Neural progenitor cell (in vitro differentiated cells): ENCODE data around the gene MAD2L2. TPM values are rescaled to one million over a fixed set of nuclear protein-coding genes. Genes with fewer than 3 reads are reported as not detected.
A peak's percentile ranks its signal among the peaks of the same experiment; 100 is the strongest.

ENCODE experiments used
- DNase-seq: peaks from one replicate; pipeline ENCODE4 v3.0.0-alpha.2; 2016; ENCODE audit warnings: low spot score
- H2AFZ ChIP-seq: fragments of 200-600 bp; sonication (generic); replicated peaks from 2 replicates; pipeline ENCODE4 v1.6.1; 2016; ENCODE audit warnings: antibody characterized with exemption
- H3F3A ChIP-seq: fragments of 200-600 bp; sonication (generic); 2 replicates; pipeline ENCODE4 v1.6.1; 2016; ENCODE audit warnings: antibody characterized with exemption, low read depth
- H3K27ac ChIP-seq: fragments of 200-600 bp; sonication (generic); 2 replicates; pipeline ENCODE4 v1.5.1; 2016; ENCODE audit warnings: mild to moderate bottlenecking
- H3K27me3 ChIP-seq: fragments of 200-600 bp; sonication (generic); 2 replicates; pipeline ENCODE4 v1.6.1; 2016; ENCODE audit warnings: mild to moderate bottlenecking, moderate library complexity
- H3K36me3 ChIP-seq: fragments of 200-600 bp; sonication (generic); 2 replicates; pipeline ENCODE4 v1.5.1; 2016
- H3K4me1 ChIP-seq: fragments of 200-600 bp; sonication (generic); 2 replicates; pipeline ENCODE4 v1.6.1; 2016; ENCODE audit warnings: mixed run types
- H3K4me2 ChIP-seq: fragments of 200-600 bp; sonication (generic); 2 replicates; pipeline ENCODE4 v1.6.1; 2016
- H3K4me3 ChIP-seq: fragments of 200-600 bp; sonication (generic); 2 replicates; pipeline ENCODE4 v1.5.1; 2016
- H3K79me2 ChIP-seq: fragments of 200-600 bp; sonication (generic); 2 replicates; pipeline ENCODE4 v1.6.1; 2016; ENCODE audit warnings: low read depth
- H3K9ac ChIP-seq: fragments of 200-600 bp; sonication (generic); 2 replicates; pipeline ENCODE4 v1.6.1; 2016
- H3K9me3 ChIP-seq: fragments of 200-600 bp; sonication (generic); 2 replicates; pipeline ENCODE4 v1.5.1; 2016; ENCODE audit warnings: low read depth
- H4K20me1 ChIP-seq: fragments of 200-600 bp; sonication (generic); 2 replicates; pipeline ENCODE4 v1.6.1; 2016; ENCODE audit warnings: low read depth
- H3K27ac Mint-ChIP-seq: 3 replicates; pipeline ENCODE4 v1.8.0; 2021; ENCODE audit warnings: mixed read lengths
- H3K27me3 Mint-ChIP-seq: 2 replicates; pipeline ENCODE4 v1.8.0; 2022; ENCODE audit warnings: low read depth, mild to moderate bottlenecking, inconsistent platforms, moderate library complexity, mixed read lengths; ENCODE audit not compliant: insufficient read depth
- H3K36me3 Mint-ChIP-seq: 3 replicates; pipeline ENCODE4 v1.8.0; 2021; ENCODE audit warnings: mixed read lengths
- H3K4me1 Mint-ChIP-seq: 3 replicates; pipeline ENCODE4 v1.8.0; 2021; ENCODE audit warnings: mixed read lengths
- H3K4me3 Mint-ChIP-seq: 3 replicates; pipeline ENCODE4 v1.8.0; 2021; ENCODE audit warnings: mild to moderate bottlenecking, moderate library complexity, mixed read lengths
- H3K9me3 Mint-ChIP-seq: 3 replicates; pipeline ENCODE4 v1.8.0; 2020; ENCODE audit warnings: mixed read lengths
- EZH2 ChIP-seq: fragments of 200-600 bp; sonication (generic); IDR thresholded peaks from 2 replicates; pipeline ENCODE4 v1.6.1; 2017; ENCODE audit warnings: antibody characterized with exemption, mild to moderate bottlenecking, moderate library complexity
- EZH2phosphoT487 ChIP-seq: fragments of 200-600 bp; sonication (generic); IDR thresholded peaks from 2 replicates; pipeline ENCODE4 v1.6.1; 2017; ENCODE audit warnings: antibody characterized with exemption
- total RNA-seq: library from RNA; depleted of rRNA; stranded (reverse); fragments of >200 nt; gene quantifications from 2 replicates; pipeline ENCODE4 v1.2.3, GENCODE V29; 2015; ENCODE audit warnings: low replicate concordance
- TF ChIP-seq, protein P1 (sequence below): fragments of 200-600 bp; sonication (generic); IDR thresholded peaks from 2 replicates; pipeline ENCODE4 v1.5.1; 2017; ENCODE audit warnings: antibody characterized with exemption, mild to moderate bottlenecking

MAD2L2 gene
- total RNA-seq, 1 donor from 2014 or later = 108 TPM

DNA sequence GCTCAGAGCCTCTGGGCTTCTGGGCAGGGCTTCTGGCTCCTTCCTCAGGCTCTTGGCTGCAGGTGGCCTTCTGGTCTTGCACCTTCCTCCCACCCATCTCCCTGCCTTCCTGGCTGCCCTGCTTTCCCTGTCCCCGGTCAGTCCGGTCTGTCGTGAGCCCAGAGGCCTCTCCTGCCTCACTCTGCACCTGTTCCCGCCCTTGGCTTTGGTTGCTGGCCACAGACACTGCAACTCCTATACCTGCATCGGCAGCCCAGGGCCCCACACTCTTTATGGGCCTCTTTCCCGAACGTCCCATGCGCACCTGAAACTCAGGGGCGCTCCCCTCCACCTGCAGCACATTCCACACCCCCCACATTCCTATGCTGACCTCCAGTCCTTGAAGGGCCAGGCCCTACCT lies 34.6 kb downstream of the MAD2L2 start:
- Histone ChIP-seq H2AFZ (no peak overlapping the region), H3K4me2 (no peak overlapping the region), H3K9ac (no peak overlapping the region), H3K36me3 (no peaks in the 10 kb centered on the region), H3K4me1 (peaks cover 7% of the 10 kb centered on the region), H3K4me3 (no peak overlapping the region), H3K27ac (no peak overlapping the region), H3K27me3 (peaks cover 39% of the 10 kb centered on the region), H4K20me1 (peaks cover 23% of the 10 kb centered on the region), H3K9me3 (no peaks in the 10 kb centered on the region), H3F3A (peaks cover 32% of the 10 kb centered on the region), H3K79me2 (no peaks in the 10 kb centered on the region)
- DNase-seq = no peak
- TF ChIP-seq, protein P1, sequence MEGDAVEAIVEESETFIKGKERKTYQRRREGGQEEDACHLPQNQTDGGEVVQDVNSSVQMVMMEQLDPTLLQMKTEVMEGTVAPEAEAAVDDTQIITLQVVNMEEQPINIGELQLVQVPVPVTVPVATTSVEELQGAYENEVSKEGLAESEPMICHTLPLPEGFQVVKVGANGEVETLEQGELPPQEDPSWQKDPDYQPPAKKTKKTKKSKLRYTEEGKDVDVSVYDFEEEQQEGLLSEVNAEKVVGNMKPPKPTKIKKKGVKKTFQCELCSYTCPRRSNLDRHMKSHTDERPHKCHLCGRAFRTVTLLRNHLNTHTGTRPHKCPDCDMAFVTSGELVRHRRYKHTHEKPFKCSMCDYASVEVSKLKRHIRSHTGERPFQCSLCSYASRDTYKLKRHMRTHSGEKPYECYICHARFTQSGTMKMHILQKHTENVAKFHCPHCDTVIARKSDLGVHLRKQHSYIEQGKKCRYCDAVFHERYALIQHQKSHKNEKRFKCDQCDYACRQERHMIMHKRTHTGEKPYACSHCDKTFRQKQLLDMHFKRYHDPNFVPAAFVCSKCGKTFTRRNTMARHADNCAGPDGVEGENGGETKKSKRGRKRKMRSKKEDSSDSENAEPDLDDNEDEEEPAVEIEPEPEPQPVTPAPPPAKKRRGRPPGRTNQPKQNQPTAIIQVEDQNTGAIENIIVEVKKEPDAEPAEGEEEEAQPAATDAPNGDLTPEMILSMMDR = no peak
- TF ChIP-seq EZH2 (no peak), EZH2phosphoT487 (no peak)
- peaks cover 2% of the 10 kb centered on the region for H3K9me3 Mint-ChIP-seq
- H3K27ac Mint-ChIP-seq = no peak overlapping the region
- H3K36me3 Mint-ChIP-seq = no peaks in the 10 kb centered on the region
- H3K4me3 Mint-ChIP-seq = peak overlapping the region; percentile 48
- peaks cover 8% of the 10 kb centered on the region for H3K4me1 Mint-ChIP-seq
- peaks cover 43% of the 10 kb centered on the region for H3K27me3 Mint-ChIP-seq

DNA sequence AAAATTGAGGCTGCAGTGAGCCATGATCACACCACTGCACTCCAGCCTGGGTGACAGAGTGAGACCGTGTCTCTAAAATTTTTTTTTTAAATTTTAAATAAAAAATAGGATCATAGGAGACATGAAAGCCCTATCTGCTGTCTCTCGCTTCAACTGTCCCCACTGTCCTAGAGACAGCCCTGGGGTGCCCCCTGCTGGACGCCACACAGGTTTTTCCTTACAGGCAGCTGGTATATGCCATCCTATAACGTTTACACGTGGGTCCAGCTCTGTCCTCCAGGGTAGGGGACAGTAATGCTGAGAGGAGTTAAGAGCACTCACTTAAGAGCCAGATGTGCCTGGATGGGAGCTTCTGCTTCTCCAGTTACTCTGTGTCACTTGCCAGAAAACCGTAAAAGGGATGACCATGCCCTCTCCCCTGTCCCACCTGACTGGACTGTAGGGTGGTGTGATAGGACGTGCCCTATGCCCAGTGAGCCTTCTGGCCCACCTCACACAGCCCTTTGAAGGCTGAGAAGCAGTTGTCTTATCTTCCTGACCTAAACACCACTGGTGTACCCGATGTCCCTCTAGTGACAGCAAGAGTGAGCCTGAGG lies 35.2 kb downstream of the MAD2L2 start:
- no peak overlapping the region for H3K4me2 ChIP-seq
- TF ChIP-seq, protein P1 = peak; percentile 82
- TF ChIP-seq EZH2 (no peak), EZH2phosphoT487 (no peak)
- DNase-seq = peak; percentile 90
- H3K4me1 Mint-ChIP-seq = peaks cover 5% of the 10 kb centered on the region
- H4K20me1 ChIP-seq = peaks cover 23% of the 10 kb centered on the region
- H2AFZ ChIP-seq = no peak overlapping the region
- H3K4me1 ChIP-seq = peaks cover 7% of the 10 kb centered on the region
- H3K27ac Mint-ChIP-seq = no peak overlapping the region
- H3K27me3 ChIP-seq = peaks cover 33% of the 10 kb centered on the region
- H3K27ac ChIP-seq = no peak overlapping the region
- no peak overlapping the region for H3K9ac ChIP-seq
- H3K27me3 Mint-ChIP-seq = peaks cover 37% of the 10 kb centered on the region
- H3K36me3 ChIP-seq = no peaks in the 10 kb centered on the region
- no peaks in the 10 kb centered on the region for H3K79me2 ChIP-seq
- no peaks in the 10 kb centered on the region for H3K36me3 Mint-ChIP-seq
- no peak overlapping the region for H3K4me3 Mint-ChIP-seq
- no peaks in the 10 kb centered on the region for H3K9me3 ChIP-seq
- H3K4me3 ChIP-seq = no peak overlapping the region
- peaks cover 26% of the 10 kb centered on the region for H3F3A ChIP-seq
- H3K9me3 Mint-ChIP-seq = peaks cover 1% of the 10 kb centered on the region

DNA sequence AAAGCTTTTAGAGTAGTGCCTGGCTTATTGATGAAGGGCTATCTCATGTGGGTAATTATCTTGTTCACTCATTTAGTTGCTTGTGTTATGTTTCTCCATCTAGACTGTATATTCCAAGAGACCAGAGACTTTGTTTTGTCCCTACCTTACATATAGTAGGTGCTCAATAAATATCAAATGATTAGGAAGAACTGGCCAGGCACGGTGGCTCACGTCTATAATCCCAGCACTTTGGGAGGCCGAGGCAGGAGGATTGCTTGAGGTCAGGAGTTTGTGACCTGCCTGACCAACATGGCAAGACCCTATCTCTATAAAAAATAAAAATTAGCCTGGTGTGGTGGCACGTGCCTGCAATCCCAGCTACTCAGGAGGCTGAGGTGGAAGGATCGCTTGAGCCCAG lies 35.7 kb downstream of the MAD2L2 start:
- Mint-ChIP-seq H3K4me1 (peaks cover 3% of the 10 kb centered on the region), H3K36me3 (no peaks in the 10 kb centered on the region), H3K4me3 (no peak overlapping the region), H3K27ac (no peak overlapping the region), H3K27me3 (peaks cover 36% of the 10 kb centered on the region), H3K9me3 (no peaks in the 10 kb centered on the region)
- no peak overlapping the region for H2AFZ ChIP-seq
- H3K79me2 ChIP-seq = no peaks in the 10 kb centered on the region
- no peak overlapping the region for H3K9ac ChIP-seq
- peaks cover 7% of the 10 kb centered on the region for H3K4me1 ChIP-seq
- peaks cover 25% of the 10 kb centered on the region for H3F3A ChIP-seq
- no peaks in the 10 kb centered on the region for H3K9me3 ChIP-seq
- H4K20me1 ChIP-seq = peaks cover 23% of the 10 kb centered on the region
- H3K27me3 ChIP-seq = peaks cover 28% of the 10 kb centered on the region
- TF ChIP-seq, protein P1 = no peak
- no peak for TF ChIP-seq EZH2
- TF ChIP-seq EZH2phosphoT487 = no peak
- H3K27ac ChIP-seq = no peak overlapping the region
- no peak for DNase-seq
- H3K4me3 ChIP-seq = no peak overlapping the region
- no peaks in the 10 kb centered on the region for H3K36me3 ChIP-seq
- H3K4me2 ChIP-seq = no peak overlapping the region
